Measurements from ENCODE around the gene SEMA4B. TPM values are rescaled to one million over a fixed set of nuclear protein-coding genes. Genes with fewer than 3 reads are reported as not detected.

Gene SEMA4B
- total RNA-seq, 4 donors from 2014 or later = 115 to 193 (median 134) TPM

DNA sequence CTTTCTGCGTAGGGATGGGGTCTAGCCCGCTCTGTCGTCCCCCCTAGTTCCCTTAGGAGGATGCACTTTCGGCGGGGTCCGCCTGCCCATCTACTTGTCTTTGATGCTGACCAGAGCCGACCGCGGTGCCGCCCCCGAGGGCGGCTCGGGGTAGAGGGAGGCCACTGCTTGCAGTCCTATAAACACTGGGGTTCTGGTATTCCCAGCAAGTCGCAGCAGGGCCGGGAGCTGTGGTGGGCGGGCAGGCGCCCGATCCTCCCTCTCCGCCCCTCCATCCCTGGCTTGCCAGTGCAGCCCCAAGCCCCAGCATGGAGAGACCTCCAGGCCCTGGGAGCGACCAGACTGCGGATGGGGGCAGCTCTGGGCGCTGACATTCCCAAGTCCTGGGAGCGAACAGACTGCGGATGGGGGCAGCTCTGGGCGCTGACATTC is 830 bp downstream of the SEMA4B start:
- peak overlapping the region; percentile 82 to 91 (median 88) for H3K27ac ChIP-seq
- 2% methylated on average over 14 of the region's 25 CpGs; no CpG with 5 or more reads in 1 of the 2 donors for WGBS, 2 donors (ENCODE audit: low coverage in 1 of 2)
- no peaks in the 10 kb centered on the region for H3K36me3 ChIP-seq
- no peaks in the 10 kb centered on the region for H3K27me3 ChIP-seq
- in situ Hi-C loops (cut with MboI; ENCODE audit: low pct_ligation_motif_present in 1 of 4, low pct_unique_long_range_greater_than_20kb in 1 of 4, low sequenced_read_pairs in 3 of 4) (no loop called here), intact Hi-C loops (cut with DNase I; ENCODE audit: low total_unique reads) (no loop called here)
- peaks cover 17 to 32% (median 22%) of the 10 kb centered on the region in 4 donors for H3K4me1 ChIP-seq
- no peaks in the 10 kb centered on the region for H3K9me3 ChIP-seq
- TF ChIP-seq EP300 (IDR thresholded peaks at IDR 0.05; ENCODE audit: low read depth) (no peak), POLR2A (IDR thresholded peaks at IDR 0.05) (no peak), POLR2AphosphoS5 (IDR thresholded peaks at IDR 0.05) (no peak)
- TF ChIP-seq, protein P1, sequence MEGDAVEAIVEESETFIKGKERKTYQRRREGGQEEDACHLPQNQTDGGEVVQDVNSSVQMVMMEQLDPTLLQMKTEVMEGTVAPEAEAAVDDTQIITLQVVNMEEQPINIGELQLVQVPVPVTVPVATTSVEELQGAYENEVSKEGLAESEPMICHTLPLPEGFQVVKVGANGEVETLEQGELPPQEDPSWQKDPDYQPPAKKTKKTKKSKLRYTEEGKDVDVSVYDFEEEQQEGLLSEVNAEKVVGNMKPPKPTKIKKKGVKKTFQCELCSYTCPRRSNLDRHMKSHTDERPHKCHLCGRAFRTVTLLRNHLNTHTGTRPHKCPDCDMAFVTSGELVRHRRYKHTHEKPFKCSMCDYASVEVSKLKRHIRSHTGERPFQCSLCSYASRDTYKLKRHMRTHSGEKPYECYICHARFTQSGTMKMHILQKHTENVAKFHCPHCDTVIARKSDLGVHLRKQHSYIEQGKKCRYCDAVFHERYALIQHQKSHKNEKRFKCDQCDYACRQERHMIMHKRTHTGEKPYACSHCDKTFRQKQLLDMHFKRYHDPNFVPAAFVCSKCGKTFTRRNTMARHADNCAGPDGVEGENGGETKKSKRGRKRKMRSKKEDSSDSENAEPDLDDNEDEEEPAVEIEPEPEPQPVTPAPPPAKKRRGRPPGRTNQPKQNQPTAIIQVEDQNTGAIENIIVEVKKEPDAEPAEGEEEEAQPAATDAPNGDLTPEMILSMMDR (IDR thresholded peaks at IDR 0.05) = no peak
- DNase-seq = no peak
- H3K4me3 ChIP-seq = peak overlapping the region; percentile 60 to 96 (median 78)

DNA sequence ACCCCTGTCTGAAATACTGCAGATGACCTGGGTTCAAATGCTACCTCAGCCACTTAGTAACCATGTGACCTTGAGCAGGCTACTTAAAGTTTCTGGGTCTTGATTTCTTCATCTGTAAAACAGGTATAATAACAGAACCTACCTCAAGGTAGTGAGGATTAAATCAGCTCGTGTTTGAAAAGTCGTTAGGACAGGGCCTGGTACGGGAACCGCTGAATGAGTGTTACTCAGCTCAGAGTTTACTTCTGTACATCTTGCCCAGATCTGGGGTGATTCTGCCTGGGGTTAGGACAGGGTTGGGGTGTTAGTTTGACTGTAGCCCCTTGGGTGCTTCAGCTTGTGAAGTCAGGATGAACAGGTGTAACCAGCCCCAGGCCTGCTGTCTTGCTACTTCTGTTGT is 1.8 kb downstream of the SEMA4B start:
- peaks cover 17 to 32% (median 22%) of the 10 kb centered on the region in 4 donors for H3K4me1 ChIP-seq
- no peaks in the 10 kb centered on the region for H3K36me3 ChIP-seq
- H3K27me3 ChIP-seq = no peaks in the 10 kb centered on the region
- DNase-seq = no peak
- peak overlapping the region in 1 of 4 donors; percentile 63 for H3K4me3 ChIP-seq
- TF ChIP-seq EP300 (IDR thresholded peaks at IDR 0.05; ENCODE audit: low read depth) (no peak), POLR2AphosphoS5 (IDR thresholded peaks at IDR 0.05) (no peak), POLR2A (IDR thresholded peaks at IDR 0.05) (no peak)
- TF ChIP-seq, protein P1 (IDR thresholded peaks at IDR 0.05) = no peak
- WGBS, 2 donors (ENCODE audit: low coverage in 1 of 2) = 86% methylated on average over 4 of the region's 4 CpGs; no CpG with 5 or more reads in 1 of the 2 donors
- intact Hi-C loops (cut with DNase I; ENCODE audit: low total_unique reads) (no loop called here), in situ Hi-C loops (cut with MboI; ENCODE audit: low pct_ligation_motif_present in 1 of 4, low pct_unique_long_range_greater_than_20kb in 1 of 4, low sequenced_read_pairs in 3 of 4) (no loop called here)
- peak overlapping the region in 2 of 4 donors; percentile 82 to 91 for H3K27ac ChIP-seq
- no peaks in the 10 kb centered on the region for H3K9me3 ChIP-seq

DNA sequence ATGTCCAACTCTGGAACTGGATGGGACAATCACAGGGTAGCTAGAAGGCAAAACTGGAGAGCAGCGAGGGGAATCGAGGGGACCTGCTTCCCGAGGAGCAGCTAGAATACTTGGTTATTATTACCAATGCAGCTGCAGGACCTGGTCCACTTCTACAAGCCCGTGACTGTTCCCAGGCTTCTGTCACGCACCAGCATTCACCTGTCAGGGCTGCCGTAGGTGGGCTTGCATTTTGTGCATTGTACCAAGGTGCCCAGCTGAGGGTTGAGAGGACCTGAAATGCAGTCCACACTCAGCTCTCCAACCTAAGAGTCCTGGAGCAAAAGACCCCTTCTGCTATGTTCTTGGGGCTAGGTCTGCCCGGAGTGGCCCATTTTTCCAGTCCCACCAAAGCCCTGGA is 2.3 kb downstream of the SEMA4B start:
- H3K27ac ChIP-seq = no peak overlapping the region
- no peaks in the 10 kb centered on the region for H3K27me3 ChIP-seq
- H3K4me3 ChIP-seq = no peak overlapping the region
- H3K4me1 ChIP-seq = peaks cover 17 to 32% (median 22%) of the 10 kb centered on the region in 4 donors
- whole genome bisulfite sequencing, 2 donors (ENCODE audit: low coverage in 1 of 2) = 99% methylated on average over 7 of the region's 7 CpGs; no CpG with 5 or more reads in 1 of the 2 donors
- TF ChIP-seq POLR2AphosphoS5 (IDR thresholded peaks at IDR 0.05) (no peak), EP300 (IDR thresholded peaks at IDR 0.05; ENCODE audit: low read depth) (no peak), POLR2A (IDR thresholded peaks at IDR 0.05) (no peak)
- TF ChIP-seq, protein P1 (IDR thresholded peaks at IDR 0.05) = no peak
- in situ Hi-C loops (cut with MboI; ENCODE audit: low pct_ligation_motif_present in 1 of 4, low pct_unique_long_range_greater_than_20kb in 1 of 4, low sequenced_read_pairs in 3 of 4) = no loop called here
- intact Hi-C loops (cut with DNase I; ENCODE audit: low total_unique reads) = no loop called here
- no peak for DNase-seq
- H3K36me3 ChIP-seq = no peaks in the 10 kb centered on the region
- H3K9me3 ChIP-seq = no peaks in the 10 kb centered on the region

DNA sequence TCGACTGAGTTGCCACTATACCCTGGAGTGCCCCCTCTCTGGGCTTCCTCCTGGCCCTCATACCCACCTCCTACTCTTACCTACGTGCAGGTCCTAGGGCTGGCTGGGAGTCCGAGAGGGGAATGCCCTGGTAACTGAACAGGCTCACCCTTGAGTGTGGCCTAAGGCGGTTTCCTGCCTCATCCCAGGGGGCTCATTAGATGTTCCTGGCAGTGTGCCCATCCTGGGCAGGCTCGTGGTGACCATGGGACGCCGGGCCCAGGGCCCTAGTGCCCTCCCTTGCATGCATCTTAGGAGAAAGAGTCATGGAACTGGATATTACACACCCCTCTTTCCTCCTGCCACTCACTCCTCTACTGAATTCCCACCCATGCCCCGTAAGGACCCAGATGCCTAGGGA is 2.8 kb downstream of the SEMA4B start:
- no peaks in the 10 kb centered on the region for H3K27me3 ChIP-seq
- TF ChIP-seq EP300 (IDR thresholded peaks at IDR 0.05; ENCODE audit: low read depth) = no peak
- no peak for TF ChIP-seq POLR2A (IDR thresholded peaks at IDR 0.05)
- TF ChIP-seq POLR2AphosphoS5 (IDR thresholded peaks at IDR 0.05) = no peak
- TF ChIP-seq, protein P1 (IDR thresholded peaks at IDR 0.05) = no peak
- no peak overlapping the region for H3K27ac ChIP-seq
- peaks cover 17 to 32% (median 22%) of the 10 kb centered on the region in 4 donors for H3K4me1 ChIP-seq
- intact Hi-C loops (cut with DNase I; ENCODE audit: low total_unique reads) = no loop called here
- no peak for DNase-seq
- H3K36me3 ChIP-seq = no peaks in the 10 kb centered on the region
- no peak overlapping the region for H3K4me3 ChIP-seq
- no peaks in the 10 kb centered on the region for H3K9me3 ChIP-seq
- WGBS, 2 donors (ENCODE audit: low coverage in 1 of 2) = 75% methylated on average over 8 of the region's 8 CpGs; no CpG with 5 or more reads in 1 of the 2 donors
- in situ Hi-C loops (cut with MboI; ENCODE audit: low pct_ligation_motif_present in 1 of 4, low pct_unique_long_range_greater_than_20kb in 1 of 4, low sequenced_read_pairs in 3 of 4) = no loop called here

All from transverse colon (tissue), 4 donors.